ENCODE data around the gene RPN2. TPM values are rescaled to one million over a fixed set of nuclear protein-coding genes. Genes with fewer than 3 reads are reported as not detected.
A peak's percentile ranks its signal among the peaks of the same experiment; 100 is the strongest.

The RPN2 gene
- polyA plus RNA-seq, 2 donors: 41.5 to 101 TPM

- Histone ChIP-seq H3K27me3 (ENCODE audit: control insufficient read depth in 1 of 2, insufficient read depth in 2 of 2, low read length in 2 of 2) (no peaks in the 10 kb centered on the region), H3K4me3 (ENCODE audit: low read depth in 1 of 2, low read length in 2 of 2) (no peak overlapping the region), H3K36me3 (ENCODE audit: control insufficient read depth in 2 of 2, insufficient read depth in 2 of 2, low read length in 1 of 2) (no peaks in the 10 kb centered on the region), H3K27ac (ENCODE audit: low read depth in 2 of 2, low read length in 1 of 2) (no peak overlapping the region), H3K9me3 (ENCODE audit: control insufficient read depth in 2 of 2, insufficient read depth in 1 of 2, low read depth in 1 of 2, low read length in 1 of 2) (no peaks in the 10 kb centered on the region), H3K4me1 (ENCODE audit: control insufficient read depth in 2 of 2, insufficient read depth in 2 of 2, low read length in 1 of 2) (no peaks in the 10 kb centered on the region)
- 94 to 95% methylated on average over 4 of the region's 4 CpGs for WGBS, 2 donors
These were observed 6.3 kb upstream of the RPN2 start for GRCh38 chr20:37172836-37173235.

- WGBS, 2 donors: 5 to 7% methylated on average over 15 of the region's 15 CpGs
- Histone ChIP-seq H3K27ac (ENCODE audit: low read depth in 2 of 2, low read length in 1 of 2) (peak overlapping the region; percentile 98 to 99), H3K4me3 (ENCODE audit: low read depth in 1 of 2, low read length in 2 of 2) (peak overlapping the region; percentile 92 to 99), H3K4me1 (ENCODE audit: control insufficient read depth in 2 of 2, insufficient read depth in 2 of 2, low read length in 1 of 2) (peaks cover 0 to 3% of the 10 kb centered on the region in 2 donors), H3K27me3 (ENCODE audit: control insufficient read depth in 1 of 2, insufficient read depth in 2 of 2, low read length in 2 of 2) (no peaks in the 10 kb centered on the region), H3K9me3 (ENCODE audit: control insufficient read depth in 2 of 2, insufficient read depth in 1 of 2, low read depth in 1 of 2, low read length in 1 of 2) (no peaks in the 10 kb centered on the region), H3K36me3 (ENCODE audit: control insufficient read depth in 2 of 2, insufficient read depth in 2 of 2, low read length in 1 of 2) (peaks cover 0 to 8% of the 10 kb centered on the region in 2 donors)
These were observed 774 bp downstream of the RPN2 start for GRCh38 chr20:37179683-37180524.

GRCh38 chr20:37185686-37186085, 6.6 kb downstream of the RPN2 start:
- H3K4me3 ChIP-seq (ENCODE audit: low read depth in 1 of 2, low read length in 2 of 2): no peak overlapping the region
- peaks cover 5 to 18% of the 10 kb centered on the region in 2 donors for H3K36me3 ChIP-seq (ENCODE audit: control insufficient read depth in 2 of 2, insufficient read depth in 2 of 2, low read length in 1 of 2)
- WGBS, 2 donors: 87 to 89% methylated on average over 5 of the region's 5 CpGs
- H3K9me3 ChIP-seq (ENCODE audit: control insufficient read depth in 2 of 2, insufficient read depth in 1 of 2, low read depth in 1 of 2, low read length in 1 of 2): no peaks in the 10 kb centered on the region
- H3K27ac ChIP-seq (ENCODE audit: low read depth in 2 of 2, low read length in 1 of 2): no peak overlapping the region
- H3K4me1 ChIP-seq (ENCODE audit: control insufficient read depth in 2 of 2, insufficient read depth in 2 of 2, low read length in 1 of 2): no peaks in the 10 kb centered on the region
- no peaks in the 10 kb centered on the region for H3K27me3 ChIP-seq (ENCODE audit: control insufficient read depth in 1 of 2, insufficient read depth in 2 of 2, low read length in 2 of 2)

DNA sequence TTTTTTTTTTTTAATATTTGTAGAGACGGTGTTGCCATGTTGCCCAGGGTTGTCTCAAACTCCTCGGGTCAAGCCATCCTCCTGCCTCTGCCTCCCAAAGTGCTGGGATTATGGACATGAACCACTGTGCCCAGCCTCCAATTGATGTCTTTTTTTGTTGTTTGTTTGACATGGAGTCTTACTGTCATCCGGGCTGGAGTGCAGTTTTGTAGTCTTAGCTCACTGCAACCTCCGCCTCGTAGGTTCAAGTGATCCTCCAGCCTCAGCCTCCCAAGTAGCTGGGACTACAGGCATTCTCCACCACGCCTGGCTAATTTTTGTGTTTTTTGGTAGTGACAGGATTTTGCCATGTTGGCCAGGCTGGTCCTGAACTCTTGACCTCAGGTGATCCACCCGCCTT, 9.7 kb downstream of the RPN2 start:
- H3K27me3 ChIP-seq (ENCODE audit: control insufficient read depth in 1 of 2, insufficient read depth in 2 of 2, low read length in 2 of 2): no peaks in the 10 kb centered on the region
- peaks cover 0 to under 1% of the 10 kb centered on the region in 2 donors for H3K4me1 ChIP-seq (ENCODE audit: control insufficient read depth in 2 of 2, insufficient read depth in 2 of 2, low read length in 1 of 2)
- no peak overlapping the region for H3K27ac ChIP-seq (ENCODE audit: low read depth in 2 of 2, low read length in 1 of 2)
- H3K9me3 ChIP-seq (ENCODE audit: control insufficient read depth in 2 of 2, insufficient read depth in 1 of 2, low read depth in 1 of 2, low read length in 1 of 2): no peaks in the 10 kb centered on the region
- H3K4me3 ChIP-seq (ENCODE audit: low read depth in 1 of 2, low read length in 2 of 2): no peak overlapping the region
- WGBS, 2 donors: 80 to 91% methylated on average over 7 of the region's 7 CpGs
- H3K36me3 ChIP-seq (ENCODE audit: control insufficient read depth in 2 of 2, insufficient read depth in 2 of 2, low read length in 1 of 2): peaks cover 5 to 26% of the 10 kb centered on the region in 2 donors

DNA sequence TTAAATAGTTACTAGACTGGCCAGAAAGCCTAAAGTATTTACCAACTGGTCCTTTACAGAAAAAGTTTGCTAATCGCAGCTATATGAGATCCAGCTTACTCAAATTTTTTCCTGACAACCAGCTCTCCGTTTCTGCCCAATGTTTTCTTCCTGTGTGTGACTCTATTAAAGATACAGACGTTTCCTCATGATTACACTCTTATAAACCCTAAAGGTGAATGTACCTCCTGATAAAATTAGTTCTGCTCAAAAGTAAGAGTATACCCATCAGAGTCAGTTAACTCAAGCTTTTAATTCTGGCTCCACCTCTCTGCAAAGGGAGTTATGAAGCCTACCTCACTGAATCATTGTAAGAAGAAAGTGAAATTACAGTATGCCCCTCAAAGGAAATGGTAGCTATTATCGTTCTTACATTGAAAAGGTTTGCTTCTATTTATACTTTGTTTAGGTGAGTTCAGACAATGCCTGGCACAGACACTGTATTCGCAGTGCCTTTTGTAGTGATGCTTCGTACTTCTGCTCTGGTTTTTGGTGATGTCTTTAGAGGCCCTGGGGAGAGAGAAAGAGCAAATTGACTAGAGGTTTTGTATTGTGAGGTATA, 10.4 kb downstream of the RPN2 start:
- H3K4me1 ChIP-seq (ENCODE audit: control insufficient read depth in 2 of 2, insufficient read depth in 2 of 2, low read length in 1 of 2): peaks cover 0 to 3% of the 10 kb centered on the region in 2 donors

DNA sequence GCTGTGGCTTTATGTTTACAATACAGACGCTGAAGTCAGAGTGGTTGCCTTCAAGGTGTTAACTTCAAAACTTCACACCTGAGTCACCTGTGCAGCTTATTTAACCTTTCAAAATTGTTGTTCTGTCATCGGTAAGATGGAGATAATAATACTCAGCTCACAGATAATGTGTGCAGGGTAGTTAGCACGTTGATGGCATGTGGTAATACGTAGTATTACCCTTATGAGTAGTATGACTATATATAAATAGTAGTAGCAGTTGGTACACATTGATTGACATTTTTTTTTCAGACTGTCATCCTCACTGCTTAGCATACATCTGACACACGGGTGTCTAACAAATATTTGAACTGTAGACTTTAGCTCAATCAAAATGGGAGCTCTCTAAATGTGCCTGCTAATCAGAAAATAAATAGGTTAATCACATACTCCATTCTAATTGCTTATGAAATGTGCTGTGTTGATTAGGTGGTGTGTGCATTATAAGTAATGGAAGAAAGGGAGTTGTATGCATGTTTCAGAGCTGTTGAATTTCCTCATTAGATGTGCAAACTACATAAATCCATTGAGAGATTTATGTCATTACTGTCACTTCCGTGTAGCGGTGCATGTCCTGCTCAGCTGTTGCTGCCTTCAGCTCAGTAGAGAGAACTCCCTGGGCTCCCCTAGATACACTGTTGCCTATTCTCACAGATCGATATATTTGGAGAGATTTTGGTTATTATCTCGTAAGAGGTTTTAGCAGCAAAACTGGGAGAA, 11.4 kb downstream of the RPN2 start:
- Histone ChIP-seq H3K4me3 (ENCODE audit: low read depth in 1 of 2, low read length in 2 of 2) (no peak overlapping the region), H3K27me3 (ENCODE audit: control insufficient read depth in 1 of 2, insufficient read depth in 2 of 2, low read length in 2 of 2) (no peaks in the 10 kb centered on the region), H3K27ac (ENCODE audit: low read depth in 2 of 2, low read length in 1 of 2) (no peak overlapping the region), H3K36me3 (ENCODE audit: control insufficient read depth in 2 of 2, insufficient read depth in 2 of 2, low read length in 1 of 2) (peaks cover 4 to 20% of the 10 kb centered on the region in 2 donors), H3K4me1 (ENCODE audit: control insufficient read depth in 2 of 2, insufficient read depth in 2 of 2, low read length in 1 of 2) (peaks cover 0 to 3% of the 10 kb centered on the region in 2 donors), H3K9me3 (ENCODE audit: control insufficient read depth in 2 of 2, insufficient read depth in 1 of 2, low read depth in 1 of 2, low read length in 1 of 2) (no peaks in the 10 kb centered on the region)
- 65 to 69% methylated on average over 9 of the region's 9 CpGs for whole genome bisulfite sequencing, 2 donors

More for the DNA sequence above, 10.4 kb downstream of the RPN2 start:
- Histone ChIP-seq H3K27me3 (ENCODE audit: control insufficient read depth in 1 of 2, insufficient read depth in 2 of 2, low read length in 2 of 2) (no peaks in the 10 kb centered on the region), H3K27ac (ENCODE audit: low read depth in 2 of 2, low read length in 1 of 2) (no peak overlapping the region), H3K4me3 (ENCODE audit: low read depth in 1 of 2, low read length in 2 of 2) (no peak overlapping the region), H3K9me3 (ENCODE audit: control insufficient read depth in 2 of 2, insufficient read depth in 1 of 2, low read depth in 1 of 2, low read length in 1 of 2) (no peaks in the 10 kb centered on the region), H3K36me3 (ENCODE audit: control insufficient read depth in 2 of 2, insufficient read depth in 2 of 2, low read length in 1 of 2) (peaks cover 5 to 22% of the 10 kb centered on the region in 2 donors)
- WGBS, 2 donors: 44 to 49% methylated on average over 6 of the region's 6 CpGs

DNA sequence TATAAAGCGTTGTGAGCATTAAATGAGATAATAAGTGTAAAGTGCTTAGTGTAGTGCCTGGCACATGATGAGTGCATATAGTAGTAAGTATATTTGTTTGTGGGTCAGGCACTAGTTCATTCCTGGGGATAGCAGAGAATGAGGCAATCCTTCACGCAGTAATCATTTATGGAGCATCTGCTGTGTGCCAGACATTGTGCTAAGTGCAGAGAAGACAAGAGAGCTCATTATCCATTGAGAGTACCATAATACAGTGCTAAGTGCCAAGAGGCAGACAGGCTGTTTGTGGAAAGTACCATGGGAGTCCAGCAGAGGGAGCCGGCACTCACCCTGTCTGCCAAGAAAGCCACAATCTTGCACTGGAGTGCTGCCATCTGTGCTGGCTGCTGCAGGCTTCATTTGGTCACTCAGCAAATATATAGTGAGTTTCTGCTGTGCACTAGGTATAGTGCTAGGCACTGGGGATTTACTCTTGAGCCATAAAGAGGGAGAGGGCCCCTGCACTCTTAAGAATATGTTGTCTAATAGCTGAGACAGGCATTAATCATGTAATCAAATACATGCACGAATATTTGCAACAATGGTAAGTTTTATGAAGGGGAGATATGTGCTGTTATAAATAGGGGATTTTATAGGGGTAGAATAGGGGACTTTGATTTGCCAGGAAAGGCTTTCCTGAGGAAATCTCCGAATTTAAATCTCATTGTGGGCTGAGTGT, 13.2 kb downstream of the RPN2 start:
- no peaks in the 10 kb centered on the region for H3K27me3 ChIP-seq (ENCODE audit: control insufficient read depth in 1 of 2, insufficient read depth in 2 of 2, low read length in 2 of 2)
- WGBS, 2 donors: 24 to 28% methylated on average over 5 of the region's 5 CpGs
- H3K36me3 ChIP-seq (ENCODE audit: control insufficient read depth in 2 of 2, insufficient read depth in 2 of 2, low read length in 1 of 2): peaks cover 0 to 17% of the 10 kb centered on the region in 2 donors
- no peak overlapping the region for H3K27ac ChIP-seq (ENCODE audit: low read depth in 2 of 2, low read length in 1 of 2)
- peaks cover 0 to 3% of the 10 kb centered on the region in 2 donors for H3K4me1 ChIP-seq (ENCODE audit: control insufficient read depth in 2 of 2, insufficient read depth in 2 of 2, low read length in 1 of 2)
- no peak overlapping the region for H3K4me3 ChIP-seq (ENCODE audit: low read depth in 1 of 2, low read length in 2 of 2)
- H3K9me3 ChIP-seq (ENCODE audit: control insufficient read depth in 2 of 2, insufficient read depth in 1 of 2, low read depth in 1 of 2, low read length in 1 of 2): no peaks in the 10 kb centered on the region

DNA sequence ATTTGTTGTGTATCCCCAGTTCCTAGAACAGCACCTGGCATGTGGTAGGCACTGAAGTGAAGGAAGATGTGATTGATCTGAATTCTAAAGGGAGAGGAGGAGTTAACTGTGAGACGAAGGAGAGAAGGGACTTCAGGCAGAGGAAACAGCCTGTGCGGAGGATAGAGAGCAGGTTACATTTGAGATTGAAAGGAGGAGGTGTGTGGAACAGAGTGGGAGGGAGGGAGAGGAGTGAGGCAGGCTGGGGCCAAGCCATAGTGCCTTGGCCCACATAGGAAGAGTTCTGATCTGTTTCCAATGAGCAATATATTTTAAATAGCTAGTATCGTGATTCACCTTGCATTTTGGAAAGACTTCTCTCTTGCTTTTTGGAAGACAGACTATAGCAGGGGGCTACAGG, 14.1 kb downstream of the RPN2 start:
- H3K4me3 ChIP-seq (ENCODE audit: low read depth in 1 of 2, low read length in 2 of 2): no peak overlapping the region
- 77 to 78% methylated on average over 3 of the region's 3 CpGs for WGBS, 2 donors
- H3K27ac ChIP-seq (ENCODE audit: low read depth in 2 of 2, low read length in 1 of 2): no peak overlapping the region
- H3K4me1 ChIP-seq (ENCODE audit: control insufficient read depth in 2 of 2, insufficient read depth in 2 of 2, low read length in 1 of 2): peaks cover 0 to 3% of the 10 kb centered on the region in 2 donors
- no peaks in the 10 kb centered on the region for H3K27me3 ChIP-seq (ENCODE audit: control insufficient read depth in 1 of 2, insufficient read depth in 2 of 2, low read length in 2 of 2)
- no peaks in the 10 kb centered on the region for H3K9me3 ChIP-seq (ENCODE audit: control insufficient read depth in 2 of 2, insufficient read depth in 1 of 2, low read depth in 1 of 2, low read length in 1 of 2)
- H3K36me3 ChIP-seq (ENCODE audit: control insufficient read depth in 2 of 2, insufficient read depth in 2 of 2, low read length in 1 of 2): peaks cover 0 to 14% of the 10 kb centered on the region in 2 donors

- 91 to 94% methylated on average over 8 of the region's 8 CpGs for WGBS, 2 donors
- peaks cover 0 to 3% of the 10 kb centered on the region in 2 donors for H3K4me1 ChIP-seq (ENCODE audit: control insufficient read depth in 2 of 2, insufficient read depth in 2 of 2, low read length in 1 of 2)
- H3K27me3 ChIP-seq (ENCODE audit: control insufficient read depth in 1 of 2, insufficient read depth in 2 of 2, low read length in 2 of 2): no peaks in the 10 kb centered on the region
- no peaks in the 10 kb centered on the region for H3K9me3 ChIP-seq (ENCODE audit: control insufficient read depth in 2 of 2, insufficient read depth in 1 of 2, low read depth in 1 of 2, low read length in 1 of 2)
- H3K27ac ChIP-seq (ENCODE audit: low read depth in 2 of 2, low read length in 1 of 2): no peak overlapping the region
- no peak overlapping the region for H3K4me3 ChIP-seq (ENCODE audit: low read depth in 1 of 2, low read length in 2 of 2)
- peaks cover 0 to 14% of the 10 kb centered on the region in 2 donors for H3K36me3 ChIP-seq (ENCODE audit: control insufficient read depth in 2 of 2, insufficient read depth in 2 of 2, low read length in 1 of 2)
These were observed 14.7 kb downstream of the RPN2 start for GRCh38 chr20:37193821-37194220.

All from esophagus (tissue), 2 donors.